GM18505 (cell line): Measurements from ENCODE around the gene UBTD1.

Experiments used
- ATAC-seq: cut with Tn5 transposase; IDR thresholded peaks from one replicate; pipeline ENCODE4 v1.9.1; 2021; ENCODE audit not compliant: unreplicated experiment
- POLR2A ChIP-seq: IDR thresholded peaks from 4 replicates; pipeline ENCODE4 v1.6.1; 2011; ENCODE audit warnings: borderline replicate concordance; ENCODE audit not compliant: insufficient read depth, insufficient read length; ENCODE audit errors: extremely low read depth

UBTD1 gene

DNA sequence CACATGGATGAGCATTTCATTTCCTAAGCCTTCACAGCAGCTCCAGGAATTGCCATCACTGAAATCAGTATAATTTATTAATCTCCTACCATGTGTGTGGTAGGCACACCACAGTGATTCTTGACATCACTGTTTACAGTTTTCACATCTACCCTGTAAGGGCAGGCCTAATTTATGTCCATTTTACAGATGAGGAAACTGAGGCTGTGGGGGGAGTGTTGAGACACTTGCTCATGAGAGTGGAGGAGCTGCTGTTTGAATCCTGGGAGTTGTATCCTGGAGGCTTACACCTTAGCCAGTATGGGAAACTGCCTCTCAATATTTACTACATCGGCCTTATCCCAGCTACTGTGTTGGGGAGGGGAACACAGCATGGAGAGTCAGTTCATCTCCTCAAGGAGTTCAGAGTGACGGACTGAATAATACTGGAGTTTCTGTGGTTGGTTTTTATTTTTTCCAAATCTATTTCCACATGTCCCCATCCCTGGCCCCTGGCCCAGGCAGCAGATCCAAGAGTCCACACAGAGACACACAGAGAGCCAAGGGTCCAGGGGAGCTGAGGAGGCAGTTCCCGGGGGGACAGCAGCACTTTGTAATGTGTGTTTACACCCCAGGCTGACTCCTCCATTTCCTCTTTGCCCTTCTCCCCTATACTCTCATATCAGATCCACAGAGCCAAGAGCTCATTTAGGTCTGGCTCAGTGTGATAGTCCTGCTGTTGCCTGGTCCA, 13.2 kb downstream of the UBTD1 start:
- TF ChIP-seq POLR2A, result no peak

DNA sequence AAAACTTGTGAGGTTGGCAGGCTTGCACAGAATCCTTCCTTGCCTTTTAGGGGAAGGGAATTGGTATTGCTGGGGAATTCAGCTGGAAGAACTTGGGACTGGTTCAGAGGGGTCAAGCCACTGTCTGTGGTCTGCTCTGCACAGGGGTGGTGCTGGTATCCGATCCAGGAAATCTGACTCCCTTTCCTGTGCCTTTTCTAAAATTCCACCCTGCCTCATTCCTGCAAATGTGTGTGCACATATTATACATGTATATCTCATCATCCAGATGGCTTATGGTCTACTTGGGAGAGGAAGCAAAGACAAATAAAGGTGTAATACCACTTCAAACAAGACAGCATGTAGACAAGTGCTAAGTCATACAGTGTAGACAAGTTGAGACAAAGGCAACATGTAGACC, 14.3 kb downstream of the UBTD1 start:
- no peak for ATAC-seq
- no peak for TF ChIP-seq POLR2A

More for the DNA sequence above, 13.2 kb downstream of the UBTD1 start:
- ATAC-seq, result no peak

DNA sequence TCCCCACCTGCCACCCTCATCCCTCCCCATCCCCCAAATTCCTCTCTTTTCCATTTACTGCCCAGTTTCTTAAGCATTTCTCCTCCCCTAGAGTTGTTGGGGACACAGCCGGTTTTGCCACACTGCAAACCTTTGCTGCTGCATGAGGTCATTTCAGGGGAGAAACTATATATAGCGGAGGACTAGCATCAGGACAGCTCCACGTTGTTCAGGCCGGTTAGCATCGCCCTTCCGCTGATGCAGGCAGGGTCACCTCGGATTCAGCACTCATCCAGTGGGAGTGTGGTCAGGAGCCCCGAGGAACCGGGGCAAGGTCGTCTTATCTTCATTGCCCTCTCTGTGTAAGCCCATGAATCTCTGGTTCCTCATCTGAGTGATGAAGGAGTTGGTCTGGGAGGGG, 15.6 kb downstream of the UBTD1 start:
- ATAC-seq, result no peak
- TF ChIP-seq POLR2A, result no peak

DNA sequence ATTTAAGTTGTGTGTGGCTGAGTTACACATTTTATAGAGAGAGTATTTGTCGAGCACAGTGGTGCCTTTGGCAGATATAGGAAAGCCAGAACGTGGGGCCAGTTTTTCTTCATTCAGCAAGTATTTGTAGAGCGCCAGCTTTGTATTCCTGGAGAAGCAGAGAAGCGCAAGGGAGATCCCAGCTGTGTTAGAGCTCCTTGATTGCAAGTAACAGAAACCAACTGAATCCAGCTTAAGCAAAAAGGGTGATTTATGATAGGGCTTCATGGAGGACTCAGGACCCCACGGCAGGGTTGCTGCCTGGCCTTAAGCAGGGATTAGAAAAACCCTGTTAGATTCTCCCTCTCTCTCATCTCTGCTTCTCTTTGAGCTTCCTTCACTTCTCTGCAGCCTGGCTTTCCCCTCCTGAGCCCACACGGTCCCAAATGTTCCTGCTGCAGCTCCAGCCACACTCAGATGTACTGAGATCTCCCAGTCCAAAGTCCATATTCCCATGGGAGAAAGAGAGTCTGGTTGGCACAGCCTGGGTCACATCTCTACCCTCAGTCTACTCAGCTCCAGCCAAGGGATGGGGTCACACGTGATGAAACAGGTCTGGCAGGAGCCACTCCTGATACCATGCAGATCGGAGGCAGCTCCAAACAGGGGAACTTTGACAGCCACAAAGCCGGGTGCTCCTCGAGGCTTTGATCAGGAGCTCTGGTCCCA, 16.7 kb downstream of the UBTD1 start:
- no peak for ATAC-seq
- TF ChIP-seq POLR2A, result no peak

DNA sequence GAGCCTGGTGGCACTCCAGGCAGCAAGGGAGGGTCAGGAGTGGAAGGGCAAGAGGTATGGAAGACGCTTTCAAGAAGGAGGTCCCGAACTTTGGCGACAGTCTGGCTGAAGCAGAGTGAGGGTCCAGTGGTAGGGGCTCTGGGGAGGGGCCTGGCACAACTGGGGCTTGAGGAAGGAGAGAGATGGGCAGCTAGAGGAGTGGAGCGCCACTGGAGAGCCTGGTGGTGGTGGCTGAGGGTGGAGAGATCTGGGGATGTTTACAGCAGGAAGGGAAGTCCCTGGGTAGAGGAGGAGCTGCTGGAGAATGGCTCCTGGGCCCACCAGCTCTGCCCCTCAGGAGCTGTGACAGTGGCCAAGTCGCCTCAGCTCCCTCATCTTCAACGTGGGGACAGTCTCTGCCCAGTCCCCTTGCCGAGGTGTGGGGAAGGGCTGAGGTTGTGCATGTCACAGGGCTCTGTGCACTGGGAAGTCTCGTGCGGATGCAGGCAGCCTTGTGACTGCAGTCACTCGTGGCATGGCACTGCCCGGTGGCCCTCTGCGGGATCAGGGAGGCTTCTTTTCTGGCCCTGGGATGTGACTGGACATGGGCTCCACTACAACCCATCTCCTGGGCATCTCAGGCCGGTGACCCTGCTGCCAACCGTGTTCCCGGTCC, 18.5 kb downstream of the UBTD1 start:
- TF ChIP-seq POLR2A, result no peak
- no peak for ATAC-seq

DNA sequence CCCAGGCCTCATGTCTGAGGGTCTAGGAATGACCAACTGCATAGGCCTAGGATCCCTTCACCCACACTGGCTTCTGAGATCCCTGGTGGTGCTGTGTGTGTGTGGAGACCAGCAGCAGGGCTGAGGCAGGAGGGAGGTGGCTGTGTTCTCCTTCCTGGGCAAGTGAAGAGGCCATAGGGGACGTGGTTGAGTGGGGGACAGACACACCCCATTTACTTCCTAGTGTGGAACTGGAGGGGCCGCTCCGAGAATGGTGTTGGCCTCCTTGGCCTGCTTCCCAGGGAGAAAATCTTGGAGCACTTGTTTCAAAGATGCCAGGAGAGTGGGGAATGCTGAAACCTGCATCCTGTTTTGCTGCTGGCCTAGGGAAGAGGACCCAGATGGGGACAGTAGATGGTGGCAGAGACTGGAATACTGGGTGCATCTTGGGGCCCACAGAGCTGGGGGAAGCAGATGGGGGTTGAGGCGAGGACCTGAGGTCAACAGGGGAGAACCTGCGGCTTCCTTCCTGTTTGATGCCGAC, 19.1 kb downstream of the UBTD1 start:
- TF ChIP-seq POLR2A, result no peak
- no peak for ATAC-seq

DNA sequence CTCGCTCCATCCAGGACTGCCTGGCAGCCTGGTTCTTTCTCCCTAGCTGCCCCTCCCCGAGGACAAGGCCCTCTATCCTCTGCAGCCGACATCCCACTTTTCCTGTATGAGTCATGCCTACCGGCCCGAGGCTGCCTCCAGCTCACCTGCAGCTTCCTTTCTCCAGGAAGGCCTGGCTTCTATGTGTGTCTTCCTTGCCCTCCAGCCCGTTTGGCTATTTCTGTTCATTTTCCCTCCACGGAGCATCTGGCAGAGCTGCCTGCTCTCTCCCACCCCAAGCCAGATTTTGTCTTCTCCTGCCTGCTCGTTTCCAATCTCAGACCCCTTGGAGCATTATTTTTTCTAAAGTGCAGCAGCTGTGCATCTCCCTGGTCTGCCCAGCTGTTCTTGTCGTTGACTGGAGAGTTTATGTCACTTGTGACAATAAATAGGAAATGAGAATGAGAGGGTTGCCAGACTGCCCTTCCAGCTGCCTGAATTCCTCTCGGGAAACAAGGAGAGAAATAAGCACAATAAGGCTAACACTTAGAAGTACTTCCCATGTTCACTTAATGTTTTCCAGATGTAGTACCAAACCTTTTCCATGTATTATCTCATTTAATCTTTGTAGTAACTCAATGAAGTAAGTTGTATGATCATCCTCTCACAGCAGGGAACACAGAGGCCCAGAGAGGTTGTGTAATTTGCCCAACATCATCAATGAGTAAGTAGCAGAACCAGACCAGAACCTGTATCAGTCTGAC, 19.7 kb downstream of the UBTD1 start:
- no peak for TF ChIP-seq POLR2A
- no peak for ATAC-seq

DNA sequence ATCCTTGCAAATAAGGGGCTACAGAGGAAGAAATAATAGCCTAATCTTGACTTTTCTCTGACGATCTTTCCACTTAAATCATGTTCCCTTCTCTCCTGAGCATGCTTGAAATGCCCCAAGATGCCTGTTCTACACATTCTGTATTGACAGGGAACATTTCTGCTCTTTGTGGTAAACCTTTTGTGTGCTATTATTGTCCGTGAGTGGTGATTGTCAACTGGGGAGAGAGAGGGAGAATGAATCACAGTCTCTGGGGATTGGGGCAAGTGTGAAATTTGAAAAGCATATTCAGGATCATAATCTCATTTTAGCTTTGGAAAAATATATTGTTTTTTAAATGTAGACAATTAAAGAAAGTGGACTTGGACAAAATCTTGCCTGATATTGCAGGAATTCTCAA, 20.6 kb downstream of the UBTD1 start:
- ATAC-seq, result no peak
- no peak for TF ChIP-seq POLR2A

DNA sequence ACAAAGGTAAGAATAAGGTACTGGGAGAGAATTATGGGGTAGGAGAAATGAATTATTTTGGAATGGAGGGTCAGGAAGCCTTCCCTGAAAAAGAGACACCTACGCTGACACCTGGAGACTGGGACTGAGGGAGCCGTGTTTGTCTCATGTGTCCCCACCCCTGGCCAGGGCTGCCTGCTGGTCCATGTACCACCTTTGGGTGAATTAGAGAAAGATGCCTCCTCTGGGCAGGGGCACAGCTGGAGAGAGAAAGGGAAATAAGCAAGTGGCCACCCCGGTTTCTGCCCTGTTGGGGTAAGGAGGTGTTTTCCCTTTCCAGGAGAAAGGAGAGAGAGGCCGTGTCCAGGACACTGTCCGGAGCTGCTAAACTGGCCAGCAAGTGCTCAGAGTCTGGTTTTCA, 21.8 kb downstream of the UBTD1 start:
- no peak for TF ChIP-seq POLR2A
- no peak for ATAC-seq

DNA sequence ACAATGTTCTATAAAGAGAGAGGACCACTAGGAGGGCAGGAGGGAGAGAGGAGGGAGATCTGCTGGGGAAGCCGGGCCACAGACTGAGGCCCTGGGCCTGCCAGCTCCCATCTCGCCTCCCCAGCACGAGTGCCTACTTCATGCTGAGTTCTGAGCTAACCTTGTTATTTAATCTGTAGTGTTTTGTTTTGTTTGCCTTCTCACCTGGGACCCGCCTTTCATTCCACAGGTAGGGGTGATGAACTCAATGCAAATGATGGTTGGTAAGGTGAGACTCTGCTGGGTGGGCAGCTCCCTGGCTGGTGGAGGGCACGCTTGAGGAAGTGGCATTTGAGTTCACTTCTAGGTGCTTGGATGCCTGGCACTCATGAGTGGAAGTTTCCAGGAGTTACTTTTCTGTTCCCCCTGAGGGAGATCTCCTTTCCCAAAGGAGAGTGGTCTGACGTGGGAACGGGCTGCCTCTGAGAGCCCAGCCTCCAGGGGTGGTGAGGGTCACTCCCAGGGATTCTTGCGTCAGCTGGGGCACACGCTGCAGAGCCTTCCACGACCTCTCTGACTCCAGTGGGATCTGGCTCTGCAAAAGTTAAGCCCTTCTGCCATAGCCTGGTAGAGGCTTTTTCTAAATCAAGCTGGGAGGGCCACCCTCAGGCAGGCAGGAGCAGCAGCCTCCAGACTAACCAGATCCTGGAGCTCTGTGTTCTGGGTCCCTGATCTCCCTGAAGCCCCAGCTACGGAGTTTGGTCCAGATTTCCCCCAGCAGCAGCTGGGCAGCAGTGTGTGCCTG, 22.4 kb downstream of the UBTD1 start:
- no peak for ATAC-seq

DNA sequence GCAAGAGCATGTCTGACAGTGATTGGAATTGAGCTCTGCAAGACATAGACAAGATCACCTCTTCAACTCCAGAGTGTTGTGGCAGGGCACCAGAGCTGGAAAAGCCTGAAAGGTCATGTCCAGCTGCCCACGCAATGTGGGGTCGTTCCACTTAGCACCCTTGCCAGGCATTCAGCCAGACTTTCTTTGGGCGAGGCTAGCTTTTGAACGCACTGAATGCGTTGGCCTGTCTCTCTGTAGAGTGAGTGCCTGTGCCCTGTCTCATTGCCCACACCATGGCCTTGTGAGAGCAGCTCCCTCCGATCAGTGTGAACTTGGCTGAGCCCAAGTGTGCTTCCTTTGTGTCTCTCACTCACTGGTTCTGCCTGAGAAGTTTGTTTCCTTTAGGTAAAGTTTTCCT, 23.3 kb downstream of the UBTD1 start:
- TF ChIP-seq POLR2A, result no peak
- ATAC-seq, result no peak

More for the DNA sequence above, 22.4 kb downstream of the UBTD1 start:
- TF ChIP-seq POLR2A, result no peak

DNA sequence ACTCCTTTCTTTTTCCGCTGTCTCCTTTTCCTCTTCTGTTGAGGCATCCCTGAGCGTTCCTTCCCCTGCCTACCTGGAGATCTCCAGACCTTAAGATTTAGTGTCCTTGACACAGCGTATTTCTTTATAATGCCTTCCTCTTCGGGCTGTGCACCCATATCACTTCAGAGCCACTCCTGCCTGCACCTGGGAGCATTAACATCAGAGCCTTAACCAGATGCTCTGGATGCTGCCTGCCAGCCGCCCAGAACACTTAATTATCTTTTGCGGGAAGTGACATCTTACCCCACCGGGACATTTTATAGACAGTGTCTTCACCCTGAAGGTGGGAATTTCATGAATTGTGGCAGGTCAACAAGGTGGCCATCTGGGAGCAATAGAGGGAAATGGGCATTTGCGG, 24.2 kb downstream of the UBTD1 start:
- no peak for ATAC-seq
- no peak for TF ChIP-seq POLR2A
